GM18505 (cell line): ENCODE results near the gene EHMT1.

Experiments used
- ATAC-seq: cut with Tn5 transposase; IDR thresholded peaks from one replicate; pipeline ENCODE4 v1.9.1; 2021; ENCODE audit not compliant: unreplicated experiment
- POLR2A ChIP-seq: IDR thresholded peaks from 4 replicates; pipeline ENCODE4 v1.6.1; 2011; ENCODE audit warnings: borderline replicate concordance; ENCODE audit not compliant: insufficient read depth, insufficient read length; ENCODE audit errors: extremely low read depth

Gene EHMT1

GRCh38 chr9:137843355-137843754 is 224.6 kb downstream of the EHMT1 start:
- TF ChIP-seq POLR2A = no peak
- no peak for ATAC-seq

- ATAC-seq = no peak
- no peak for TF ChIP-seq POLR2A
Measured at GRCh38 chr9:137851516-137852267, 232.9 kb downstream of the EHMT1 start.

- ATAC-seq = no peak
- TF ChIP-seq POLR2A = no peak
Measured at GRCh38 chr9:137853392-137853995, 234.7 kb downstream of the EHMT1 start.

GRCh38 chr9:137860361-137860760 is 241.6 kb downstream of the EHMT1 start:
- no peak for TF ChIP-seq POLR2A
- ATAC-seq = no peak

DNA sequence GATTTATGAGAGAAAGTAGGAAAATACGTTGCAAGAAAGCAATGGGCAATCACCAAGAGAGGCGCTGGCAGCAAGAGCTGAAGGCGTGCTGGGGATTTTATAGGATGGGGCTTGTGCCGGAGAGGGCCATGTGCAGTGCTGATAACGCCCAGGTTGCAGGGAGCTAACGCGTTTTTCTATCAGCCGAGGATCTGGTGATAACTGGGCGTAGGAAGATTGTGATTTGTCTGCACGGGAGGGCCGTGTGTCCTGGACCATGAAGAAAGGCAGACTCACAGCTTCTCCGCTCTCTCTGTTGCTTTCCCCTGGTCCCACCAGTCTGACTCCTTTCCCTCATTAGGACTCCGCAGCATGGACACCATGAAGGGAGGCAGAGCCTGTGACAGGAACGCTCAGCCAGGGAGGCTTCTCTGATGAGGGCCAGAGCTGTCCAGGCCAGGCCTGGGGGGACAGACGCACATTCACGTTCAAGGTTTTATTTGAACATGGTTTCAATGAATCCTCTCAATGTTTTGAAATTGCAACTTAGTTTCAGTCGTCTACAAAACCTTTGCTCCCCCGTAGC is 246.9 kb downstream of the EHMT1 start:
- ATAC-seq = no peak
- no peak for TF ChIP-seq POLR2A

GRCh38 chr9:137866226-137867141 is 247.7 kb downstream of the EHMT1 start:
- ATAC-seq = no peak
- no peak for TF ChIP-seq POLR2A

DNA sequence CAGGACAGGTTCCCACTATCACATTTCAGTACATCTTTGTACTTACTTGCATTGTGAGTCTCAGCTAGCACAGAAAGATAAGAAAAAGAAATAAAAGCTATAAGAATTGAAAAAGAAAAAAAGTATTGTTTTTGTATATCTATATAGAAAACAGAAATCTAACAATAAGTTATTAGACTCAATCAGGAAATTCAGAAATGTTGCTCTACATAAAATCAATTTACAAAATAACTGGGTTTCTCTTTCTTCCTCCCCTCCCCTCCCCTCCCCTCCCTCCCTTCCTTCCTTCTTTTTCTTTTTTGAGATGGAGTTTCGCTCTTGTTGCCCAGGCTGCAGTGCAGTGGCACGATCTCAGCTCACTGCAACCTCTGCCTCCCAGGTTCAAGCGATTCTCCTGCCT is 251.6 kb downstream of the EHMT1 start:
- no peak for ATAC-seq
- TF ChIP-seq POLR2A = no peak

DNA sequence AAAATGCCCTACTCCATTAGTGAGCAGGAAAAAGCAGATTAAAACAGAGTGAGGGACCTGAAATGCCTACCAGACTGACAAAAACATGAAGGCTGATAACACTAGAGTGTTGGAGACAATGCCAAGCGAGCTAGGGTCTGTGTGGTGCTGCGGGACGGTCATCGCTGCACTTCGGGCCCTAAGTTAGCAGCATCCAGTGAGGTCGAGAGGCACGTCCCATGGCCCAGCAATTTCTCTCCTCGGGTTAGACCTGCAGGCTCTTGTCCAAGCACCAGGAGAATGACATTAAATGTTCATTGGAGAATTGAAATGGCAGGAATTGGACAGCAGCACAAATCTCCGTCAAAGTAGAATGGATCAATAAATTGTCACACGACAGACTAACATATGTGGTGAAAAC is 253.5 kb downstream of the EHMT1 start:
- ATAC-seq = no peak
- no peak for TF ChIP-seq POLR2A

DNA sequence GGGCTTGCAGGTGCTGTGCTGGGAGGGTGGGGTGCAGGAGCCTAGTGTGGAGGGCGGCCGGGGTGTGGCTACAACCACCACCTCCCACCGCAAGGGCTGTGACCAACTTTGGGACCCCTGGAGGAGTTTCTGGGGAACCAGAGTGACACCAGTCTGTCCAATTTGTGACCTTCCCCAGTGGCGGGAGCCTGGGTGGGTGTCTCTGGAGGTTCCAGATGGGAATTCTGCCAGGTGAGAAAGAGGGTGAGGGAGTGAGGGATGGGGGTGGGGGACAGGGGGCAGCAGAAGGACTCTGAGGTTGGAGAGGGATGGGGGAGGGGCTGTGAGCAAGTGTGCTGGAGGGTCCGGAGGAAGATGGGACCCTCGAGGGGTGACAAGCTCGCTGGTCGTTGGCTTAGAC is 254.6 kb downstream of the EHMT1 start:
- TF ChIP-seq POLR2A = no peak
- no peak for ATAC-seq

GRCh38 chr9:137873858-137874362 is 255.1 kb downstream of the EHMT1 start:
- no peak for ATAC-seq
- TF ChIP-seq POLR2A = no peak

- no peak for TF ChIP-seq POLR2A
- ATAC-seq = no peak
Measured at GRCh38 chr9:137875354-137875753, 256.5 kb downstream of the EHMT1 start.

DNA sequence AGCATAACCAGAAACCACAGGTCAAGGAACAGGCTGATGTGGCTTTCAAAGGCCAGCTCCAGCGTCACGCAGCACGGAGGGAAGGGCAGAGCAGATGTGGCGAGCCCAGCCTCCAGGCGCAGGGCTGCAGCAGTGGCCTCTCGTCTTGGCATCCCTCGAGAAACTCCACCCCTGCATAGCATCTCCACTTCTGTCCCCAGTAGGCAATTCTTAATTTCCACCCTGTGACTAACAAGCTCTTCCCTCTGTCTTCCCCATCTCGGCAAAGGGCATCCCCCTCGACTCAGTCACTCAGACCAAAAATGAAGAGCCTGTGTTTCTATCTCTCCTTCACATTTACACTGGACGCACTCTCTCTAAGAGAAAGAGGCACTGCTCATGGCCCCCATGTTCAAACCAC is 257.0 kb downstream of the EHMT1 start:
- no peak for TF ChIP-seq POLR2A
- ATAC-seq = no peak

DNA sequence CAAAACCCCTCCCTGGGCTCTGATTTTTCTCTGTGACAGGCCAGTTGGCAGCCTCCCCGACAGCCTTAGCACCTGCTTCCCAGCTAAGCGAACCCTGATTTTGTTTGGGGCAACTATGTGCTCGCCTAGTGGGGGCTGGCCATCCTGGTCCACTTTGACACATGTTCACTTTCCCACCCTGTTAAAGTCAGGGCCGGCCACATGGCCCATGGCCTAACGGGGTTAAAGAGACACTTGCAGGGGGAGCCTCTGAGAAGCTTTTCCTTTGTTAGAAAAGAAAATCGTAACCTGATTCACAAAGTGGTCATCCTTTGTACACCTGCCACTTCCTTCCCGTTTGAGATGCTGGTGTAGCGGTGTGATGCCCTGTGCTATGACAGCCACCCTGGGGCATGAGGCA is 257.5 kb downstream of the EHMT1 start:
- no peak for TF ChIP-seq POLR2A
- no peak for ATAC-seq
